ENCODE results near the gene GPR61.

GPR61 gene

GRCh38 chr1:109543988-109544735 is 4.5 kb downstream of the GPR61 start:
- TF ChIP-seq, protein P1, sequence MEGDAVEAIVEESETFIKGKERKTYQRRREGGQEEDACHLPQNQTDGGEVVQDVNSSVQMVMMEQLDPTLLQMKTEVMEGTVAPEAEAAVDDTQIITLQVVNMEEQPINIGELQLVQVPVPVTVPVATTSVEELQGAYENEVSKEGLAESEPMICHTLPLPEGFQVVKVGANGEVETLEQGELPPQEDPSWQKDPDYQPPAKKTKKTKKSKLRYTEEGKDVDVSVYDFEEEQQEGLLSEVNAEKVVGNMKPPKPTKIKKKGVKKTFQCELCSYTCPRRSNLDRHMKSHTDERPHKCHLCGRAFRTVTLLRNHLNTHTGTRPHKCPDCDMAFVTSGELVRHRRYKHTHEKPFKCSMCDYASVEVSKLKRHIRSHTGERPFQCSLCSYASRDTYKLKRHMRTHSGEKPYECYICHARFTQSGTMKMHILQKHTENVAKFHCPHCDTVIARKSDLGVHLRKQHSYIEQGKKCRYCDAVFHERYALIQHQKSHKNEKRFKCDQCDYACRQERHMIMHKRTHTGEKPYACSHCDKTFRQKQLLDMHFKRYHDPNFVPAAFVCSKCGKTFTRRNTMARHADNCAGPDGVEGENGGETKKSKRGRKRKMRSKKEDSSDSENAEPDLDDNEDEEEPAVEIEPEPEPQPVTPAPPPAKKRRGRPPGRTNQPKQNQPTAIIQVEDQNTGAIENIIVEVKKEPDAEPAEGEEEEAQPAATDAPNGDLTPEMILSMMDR (IDR thresholded peaks at IDR 0.05; ENCODE audit: low read depth, low read length): no peak
- no peaks in the 10 kb centered on the region for H3K9me3 ChIP-seq
- H3K27me3 ChIP-seq: no peaks in the 10 kb centered on the region; the same call in 1 of the 2 replicates
- no peak overlapping the region for H3K4me3 ChIP-seq (ENCODE audit: low read depth, low read length)
- DNase-seq: no peak
- H3K36me3 ChIP-seq: no peaks in the 10 kb centered on the region
- H3K4me1 ChIP-seq: peaks cover 8% of the 10 kb centered on the region

DNA sequence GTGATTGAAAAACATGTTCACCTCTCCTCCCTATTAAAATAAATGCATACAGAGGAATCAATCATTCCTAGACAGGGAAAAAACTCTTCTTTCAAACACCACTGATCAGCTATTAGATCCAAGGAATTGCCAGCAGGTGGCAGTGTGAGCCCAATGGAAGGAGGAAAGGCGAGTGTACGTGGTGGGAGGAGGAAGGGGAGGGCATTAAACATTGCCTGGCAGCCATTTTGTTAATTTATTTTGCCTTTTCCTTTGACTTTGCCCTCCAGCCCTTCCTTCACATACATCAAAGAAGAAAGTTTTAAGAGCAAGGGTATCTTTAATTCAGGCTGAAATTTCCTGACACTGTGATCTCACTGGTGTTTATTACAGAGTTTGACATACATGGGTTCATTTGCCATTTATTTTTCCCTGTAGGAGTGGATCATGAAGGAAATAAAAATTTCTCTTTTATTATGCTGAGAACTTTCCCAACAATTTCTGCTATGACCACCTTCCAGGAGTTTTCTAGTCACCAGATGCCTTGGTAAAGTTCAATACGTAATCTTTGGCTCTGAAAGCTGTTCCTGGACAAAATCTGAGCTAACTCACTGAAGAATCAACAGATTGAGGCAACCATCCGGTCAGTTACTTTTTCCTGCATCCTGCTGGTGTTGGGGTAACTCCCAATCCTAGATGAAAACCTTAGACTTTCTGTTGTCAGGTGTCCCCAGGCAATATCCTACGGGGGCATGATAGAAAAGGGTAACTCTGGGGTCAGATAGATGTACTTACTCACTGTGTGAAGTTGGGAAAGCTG is 6.8 kb downstream of the GPR61 start:
- H3K36me3 ChIP-seq: no peaks in the 10 kb centered on the region
- TF ChIP-seq, protein P1 (IDR thresholded peaks at IDR 0.05; ENCODE audit: low read depth, low read length): peak; percentile 95
- H3K4me3 ChIP-seq (ENCODE audit: low read depth, low read length): peak overlapping the region; percentile 92
- no peaks in the 10 kb centered on the region for H3K27me3 ChIP-seq
- peak; percentile 92 for DNase-seq
- no peaks in the 10 kb centered on the region for H3K9me3 ChIP-seq
- H3K4me1 ChIP-seq: peaks cover 8% of the 10 kb centered on the region

DNA sequence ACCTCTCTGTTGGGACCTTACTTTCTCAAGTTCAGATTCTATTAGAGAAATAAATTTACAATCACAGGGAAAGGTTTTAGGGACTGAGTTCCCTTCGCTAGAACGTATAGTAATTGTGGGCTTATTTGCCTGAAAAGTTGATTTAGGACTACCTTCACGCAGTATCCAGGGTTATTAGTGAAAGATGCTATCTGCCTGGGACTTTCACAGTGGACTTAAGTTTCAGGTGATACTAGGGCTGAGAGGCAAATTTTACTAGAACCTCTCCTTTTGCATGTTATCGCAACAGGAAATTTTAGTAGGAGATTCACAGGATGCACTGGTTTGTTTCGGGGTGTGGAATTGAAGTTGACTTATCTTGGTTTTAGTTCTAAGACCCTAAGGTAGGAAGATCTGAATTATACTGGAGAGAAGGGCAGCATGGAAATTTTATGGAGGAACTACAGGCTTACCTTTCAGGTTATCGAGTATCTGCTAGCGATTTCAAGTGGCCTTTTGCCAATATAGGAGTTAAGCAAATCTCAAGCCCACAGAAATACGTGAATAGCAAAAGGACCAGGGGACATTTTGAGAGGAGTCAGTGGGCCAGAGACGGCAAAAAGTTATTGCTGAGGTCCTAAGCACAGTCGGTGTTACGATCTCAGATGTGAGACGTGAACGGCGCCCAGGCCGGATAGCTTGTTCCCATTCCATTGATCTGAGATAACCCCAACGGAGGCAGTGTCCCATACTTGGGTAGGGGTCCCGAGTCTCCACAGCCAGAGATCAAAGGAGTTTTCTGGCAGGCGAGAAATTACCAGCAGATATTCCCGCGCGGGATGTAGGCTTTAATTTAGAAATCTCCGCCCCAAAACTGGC is 8.0 kb downstream of the GPR61 start:
- TF ChIP-seq, protein P1 (IDR thresholded peaks at IDR 0.05; ENCODE audit: low read depth, low read length): no peak
- no peaks in the 10 kb centered on the region for H3K27me3 ChIP-seq
- no peaks in the 10 kb centered on the region for H3K9me3 ChIP-seq
- peaks cover 8% of the 10 kb centered on the region for H3K4me1 ChIP-seq
- peak overlapping the region; percentile 92 for H3K4me3 ChIP-seq (ENCODE audit: low read depth, low read length)
- no peaks in the 10 kb centered on the region for H3K36me3 ChIP-seq
- DNase-seq: no peak

DNA sequence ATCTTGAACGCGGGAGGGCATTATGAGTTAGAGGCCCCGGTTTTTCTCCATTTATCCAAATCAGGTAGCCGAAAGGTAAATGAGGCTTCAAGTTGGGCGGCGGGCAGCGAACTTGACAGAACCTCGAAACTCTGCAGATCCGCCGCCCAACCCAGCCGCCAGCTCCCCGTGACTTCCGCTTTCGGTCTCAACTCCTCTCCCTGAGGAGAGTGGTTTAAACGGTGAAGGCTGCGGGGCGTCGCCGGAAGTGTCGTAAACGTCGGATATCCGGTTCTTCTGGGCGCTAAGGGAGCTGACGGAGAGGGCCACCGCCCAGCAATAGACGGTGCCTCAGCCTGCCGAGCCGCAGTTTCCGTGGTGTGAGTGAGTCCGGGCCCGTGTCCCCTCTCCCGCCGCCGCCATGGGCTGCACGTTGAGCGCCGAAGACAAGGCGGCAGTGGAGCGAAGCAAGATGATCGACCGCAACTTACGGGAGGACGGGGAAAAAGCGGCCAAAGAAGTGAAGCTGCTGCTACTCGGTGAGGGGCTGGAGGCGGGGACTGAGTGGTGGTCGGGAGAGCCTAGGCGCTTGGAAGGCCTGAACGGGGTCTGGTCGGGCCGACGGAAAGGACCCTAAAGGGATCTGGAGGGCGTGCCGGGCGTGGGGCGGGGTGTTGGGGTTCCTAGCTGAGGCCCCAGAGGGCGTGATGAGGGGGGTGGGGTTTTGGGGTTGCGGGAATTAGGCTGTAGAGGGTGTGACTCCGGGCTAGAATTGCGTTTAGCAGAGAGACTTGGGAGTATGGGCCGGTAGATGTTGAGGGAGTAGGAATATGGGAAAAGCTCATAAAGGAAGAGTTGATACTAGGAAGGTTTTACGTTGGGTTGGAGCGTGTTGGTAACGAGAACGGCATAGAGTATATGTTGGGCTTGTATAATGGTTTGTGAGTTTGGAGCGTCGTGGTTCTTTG is 8.9 kb downstream of the GPR61 start, which contains the start of gene GNAI3:
Gene GNAI3, plus strand, starts transcription at position 295 of the 947 bp plus-strand sequence. Its CDS starts 106 bp downstream, at position 401.
- Histone ChIP-seq H3K4me3 (ENCODE audit: low read depth, low read length) (peak within 1 kb of the TSS; percentile 92), H3K4me1 (peaks cover 8% of the 10 kb centered on the region), H3K27me3 (no peaks in the 10 kb centered on the region), H3K9me3 (no peaks in the 10 kb centered on the region), H3K36me3 (no peaks in the 10 kb centered on the region)
- TF ChIP-seq, protein P1 (IDR thresholded peaks at IDR 0.05; ENCODE audit: low read depth, low read length): no peak
- peak; percentile 94 for DNase-seq

DNA sequence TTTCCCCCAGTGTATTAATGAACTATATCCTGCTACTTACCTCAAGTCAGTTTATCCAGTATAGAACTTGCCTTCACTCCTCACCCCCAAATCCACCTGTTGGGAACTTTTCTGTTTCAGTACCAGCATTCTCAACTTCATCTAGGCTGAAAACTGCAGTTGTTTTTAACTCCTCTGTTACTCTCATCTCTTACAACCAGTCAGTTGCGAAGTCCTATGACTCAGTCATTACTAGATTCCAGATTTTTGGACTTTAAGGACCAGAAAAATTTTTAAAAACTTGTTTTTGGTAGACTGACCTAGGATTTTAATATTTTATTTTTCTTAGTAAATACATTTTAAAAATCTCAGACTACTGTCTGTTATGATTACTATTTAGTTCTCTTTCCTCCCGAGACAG is 16.9 kb downstream of the GPR61 start:
- no peak overlapping the region for H3K4me3 ChIP-seq (ENCODE audit: low read depth, low read length)
- TF ChIP-seq, protein P1 (IDR thresholded peaks at IDR 0.05; ENCODE audit: low read depth, low read length): no peak
- H3K9me3 ChIP-seq: no peaks in the 10 kb centered on the region
- DNase-seq: no peak
- H3K4me1 ChIP-seq: no peaks in the 10 kb centered on the region
- no peaks in the 10 kb centered on the region for H3K36me3 ChIP-seq
- no peaks in the 10 kb centered on the region for H3K27me3 ChIP-seq
